ENCODE results near the gene GSK3A. TPM values are rescaled to one million over a fixed set of nuclear protein-coding genes. Genes with fewer than 3 reads are reported as not detected.
A peak's percentile ranks its signal among the peaks of the same experiment; 100 is the strongest.

The GSK3A gene
- total and polyA plus RNA-seq, 9 of the 15 experiments (the other 6 are each of a cell fraction or from before 2014, with no cell fraction given) = 0.62 to 90.7 (median 33.3) TPM

GRCh38 chr19:42246922-42247639, 4.7 kb upstream of the GSK3A start:
- Histone ChIP-seq H3K9ac (ENCODE audit: insufficient read depth in 1 of 2, low read depth in 2 of 2, low read length in 2 of 2) (peak overlapping the region in 1 of 2 experiments; percentile 53; a peak in 1 of 4 replicates), H3K4me3 (no peak overlapping the region), H3K27ac (ENCODE audit: extremely low read depth, low read depth, low read length) (peak overlapping the region; percentile 32; the same call in 2 of the 3 replicates), H3K79me2 (ENCODE audit: control insufficient read depth, insufficient read depth, low read length) (peaks cover 40% of the 10 kb centered on the region), H3K27me3 (ENCODE audit: control insufficient read depth in 2 of 2, insufficient read depth in 2 of 2, low read length in 2 of 2) (no peaks in the 10 kb centered on the region), H3K36me3 (ENCODE audit: control insufficient read depth, insufficient read depth, low read length) (peaks cover 44% of the 10 kb centered on the region; the same call in 2 of the 3 replicates), H2AFZ (ENCODE audit: low read depth, low read length) (no peak overlapping the region), H3K9me3 (replicated peaks; ENCODE audit: control insufficient read depth, insufficient read depth, low read depth, low read length) (no peaks in the 10 kb centered on the region), H3K4me2 (ENCODE audit: insufficient read depth, low read length) (no peak overlapping the region), H3K9me1 (ENCODE audit: control insufficient read depth, insufficient read depth, low read length) (peaks cover 4% of the 10 kb centered on the region), H4K20me1 (replicated peaks; ENCODE audit: control insufficient read depth, insufficient read depth, low read length) (peaks cover 7% of the 10 kb centered on the region; the same call in 1 of the 2 replicates), H3K4me1 (replicated peaks in 1 of 2; ENCODE audit: control insufficient read depth in 2 of 2, insufficient read depth in 2 of 2, low read length in 2 of 2) (peaks cover 18 to 44% of the 10 kb centered on the region in 2 experiments)
- 53% methylated on average over 4 of the region's 7 CpGs for WGBS (ENCODE audit: insufficient coverage, low coverage, missing lambda C conversion rate)
- POLR2A ChIA-PET = interaction anchor here (0.6 to 1.2 kb wide), 11 partner anchors 9 to 176 kb away, joined by 3 to 10 read pairs (median 3); no protein-coding TSS in a partner anchor
- no peak for FAIRE-seq
- in situ Hi-C loops (cut with MboI) (no loop called here), intact Hi-C loops (cut with micrococcal nuclease) (loop anchor here (1.0 kb wide), 1 partner anchor 32 kb away; no protein-coding TSS in a partner anchor)
- DNase-seq (ENCODE audit: extremely low read depth in 1 of 4, low spot score in 3 of 4) = peak in 1 of 4 experiments; percentile 40
- BruUV-seq (replicated peaks) = no TSS peak
- ATAC-seq = no peak
- CTCF ChIA-PET (ENCODE audit: low intra/inter-chr PET ratio) = interaction anchor here (1.0 to 4.0 kb wide), 2 partner anchors 33 to 50 kb away, joined by 4 to 24 read pairs; no protein-coding TSS in a partner anchor
- no peak for TF ChIP-seq KHSRP (IDR thresholded peaks at IDR 0.05)
- TF ChIP-seq ZKSCAN1 (IDR thresholded peaks at IDR 0.05; ENCODE audit: low read depth, low read length) = peak; percentile 95
- TF ChIP-seq JUND (IDR thresholded peaks at IDR 0.05; ENCODE audit: borderline replicate concordance, low read depth, low read length) = no peak
- TF ChIP-seq JUND (tag; IDR thresholded peaks at IDR 0.05; ENCODE audit: borderline replicate concordance, low read depth, low read length) = no peak
- no peak; the same call in 1 of the 2 replicates for TF ChIP-seq POLR2G (IDR thresholded peaks at IDR 0.05; ENCODE audit: low read depth, low read length)
- no peak for TF ChIP-seq HINFP (tag; conservative IDR thresholded peaks at IDR 0.05; ENCODE audit: low read depth)
- TF ChIP-seq ZC3H4 (CRISPR knock-in tag; IDR thresholded peaks at IDR 0.05; ENCODE audit: borderline replicate concordance) = no peak
- TF ChIP-seq KDM2B (CRISPR knock-in tag; IDR thresholded peaks at IDR 0.05) = no peak
- no peak for TF ChIP-seq KLF6 (CRISPR knock-in tag; IDR thresholded peaks at IDR 0.05; ENCODE audit: borderline replicate concordance)
- TF ChIP-seq ARHGAP35 (IDR thresholded peaks at IDR 0.05; ENCODE audit: partially characterized antibody) = no peak
- TF ChIP-seq ATF1 (CRISPR knock-in tag; IDR thresholded peaks at IDR 0.05) = no peak
- TF ChIP-seq ATF1 (tag; IDR thresholded peaks at IDR 0.05) = no peak
- TF ChIP-seq NRF1 (conservative IDR thresholded peaks at IDR 0.05 in 1 of 2, IDR thresholded peaks at IDR 0.05 in 1 of 2) = peak; percentile 53 to 64
- TF ChIP-seq SUPT5H (IDR thresholded peaks at IDR 0.05) = peak; percentile 66
- no peak for TF ChIP-seq MXD1 (CRISPR knock-in tag; IDR thresholded peaks at IDR 0.05; ENCODE audit: borderline replicate concordance, poor library complexity, severe bottlenecking)
- TF ChIP-seq ZNF23 (CRISPR knock-in tag; IDR thresholded peaks at IDR 0.05) = no peak
- TF ChIP-seq XRCC3 (IDR thresholded peaks at IDR 0.05) = no peak
- no peak for TF ChIP-seq SREBF1 (IDR thresholded peaks at IDR 0.05; ENCODE audit: borderline replicate concordance, low read depth, low read length)
- 0 out of 2 replicates have a peak, but pooled peaks have one; percentile 17 for TF ChIP-seq TFAP4 (CRISPR knock-in tag; IDR thresholded peaks at IDR 0.05; ENCODE audit: borderline replicate concordance)
